ENCODE results near the gene PAQR7. TPM values are rescaled to one million over a fixed set of nuclear protein-coding genes. Genes with fewer than 3 reads are reported as not detected.

The PAQR7 gene
- total RNA-seq, 1 experiment from 2014 or later: 3.2 TPM

- DNase-seq (ENCODE audit: low read depth): no peak
Measured at GRCh38 chr1:25902462-25902861, 27.0 kb upstream of the PAQR7 start.

GRCh38 chr1:25900219-25900618 is 24.7 kb upstream of the PAQR7 start:
- DNase-seq (ENCODE audit: low read depth): no peak

GRCh38 chr1:25899792-25900191 is 24.3 kb upstream of the PAQR7 start:
- no peak for DNase-seq (ENCODE audit: low read depth)

DNA sequence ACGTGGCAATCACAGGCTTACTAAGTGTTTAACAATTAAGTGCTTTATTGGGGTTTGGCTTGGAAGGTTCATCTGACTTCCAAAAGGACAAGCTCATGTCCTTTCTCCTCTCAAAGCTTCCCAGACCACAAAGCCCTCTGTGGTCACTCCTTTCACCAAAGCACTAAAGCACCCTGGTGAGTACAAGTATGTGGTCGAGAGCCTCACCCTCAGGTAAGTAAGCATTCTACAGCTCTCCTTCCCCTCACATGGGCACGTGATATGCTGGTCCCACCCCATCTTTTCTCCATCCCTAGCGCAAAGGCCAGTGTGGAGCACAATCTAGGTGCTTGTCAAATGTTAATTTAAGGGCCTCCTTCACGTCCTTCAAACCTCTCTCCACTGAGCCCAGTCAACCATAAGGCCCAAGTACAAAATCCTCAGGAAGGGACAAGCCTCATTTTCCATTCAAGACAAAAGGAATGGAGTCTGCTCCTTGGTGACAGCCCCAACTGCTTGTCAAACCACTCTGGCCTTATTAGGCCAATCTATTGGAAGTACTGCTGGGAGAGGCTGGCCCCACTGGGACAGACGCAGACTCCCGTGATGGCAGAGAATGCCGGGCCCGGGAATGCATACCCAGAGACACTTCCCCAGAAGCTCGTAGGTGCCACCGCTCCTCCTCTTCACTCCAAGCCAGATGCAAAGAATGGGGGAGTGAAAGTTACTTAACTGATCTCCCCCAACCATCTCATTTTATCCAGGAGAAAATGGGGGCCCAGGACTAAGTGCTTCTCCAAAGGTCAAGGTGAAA is 22.9 kb upstream of the PAQR7 start:
- DNase-seq (ENCODE audit: low read depth): no peak

- no peak for DNase-seq (ENCODE audit: low read depth)
Measured at GRCh38 chr1:25897754-25898153, 22.2 kb upstream of the PAQR7 start.

- peak; percentile 42 for DNase-seq (ENCODE audit: low read depth)
Measured at GRCh38 chr1:25896266-25896665, 20.8 kb upstream of the PAQR7 start.

- DNase-seq (ENCODE audit: low read depth): peak; percentile 83
Measured at GRCh38 chr1:25895365-25895990, 20.0 kb upstream of the PAQR7 start.

- no peak for DNase-seq (ENCODE audit: low read depth)
Measured at GRCh38 chr1:25893116-25893515, 17.6 kb upstream of the PAQR7 start.

DNA sequence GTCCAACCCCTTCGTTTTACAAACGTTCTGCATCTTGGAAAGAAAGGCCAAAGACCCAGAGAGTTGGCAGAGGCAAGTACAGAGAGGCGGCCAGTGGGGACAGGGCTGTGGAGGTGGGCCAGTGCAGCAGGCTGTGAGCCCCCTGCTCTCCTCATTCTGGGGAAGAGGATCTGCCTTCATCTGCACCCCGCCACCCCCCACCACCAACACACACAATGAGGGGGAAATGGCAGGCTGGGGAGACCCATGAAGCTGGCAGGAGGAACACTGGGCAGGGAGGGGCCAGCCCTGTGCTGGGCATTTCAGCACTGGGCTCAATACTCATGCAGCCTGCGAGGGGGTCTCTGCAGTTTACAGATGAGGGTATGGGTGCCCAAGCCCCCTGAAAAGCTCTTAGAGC is 16.1 kb upstream of the PAQR7 start:
- DNase-seq (ENCODE audit: low read depth): no peak

DNA sequence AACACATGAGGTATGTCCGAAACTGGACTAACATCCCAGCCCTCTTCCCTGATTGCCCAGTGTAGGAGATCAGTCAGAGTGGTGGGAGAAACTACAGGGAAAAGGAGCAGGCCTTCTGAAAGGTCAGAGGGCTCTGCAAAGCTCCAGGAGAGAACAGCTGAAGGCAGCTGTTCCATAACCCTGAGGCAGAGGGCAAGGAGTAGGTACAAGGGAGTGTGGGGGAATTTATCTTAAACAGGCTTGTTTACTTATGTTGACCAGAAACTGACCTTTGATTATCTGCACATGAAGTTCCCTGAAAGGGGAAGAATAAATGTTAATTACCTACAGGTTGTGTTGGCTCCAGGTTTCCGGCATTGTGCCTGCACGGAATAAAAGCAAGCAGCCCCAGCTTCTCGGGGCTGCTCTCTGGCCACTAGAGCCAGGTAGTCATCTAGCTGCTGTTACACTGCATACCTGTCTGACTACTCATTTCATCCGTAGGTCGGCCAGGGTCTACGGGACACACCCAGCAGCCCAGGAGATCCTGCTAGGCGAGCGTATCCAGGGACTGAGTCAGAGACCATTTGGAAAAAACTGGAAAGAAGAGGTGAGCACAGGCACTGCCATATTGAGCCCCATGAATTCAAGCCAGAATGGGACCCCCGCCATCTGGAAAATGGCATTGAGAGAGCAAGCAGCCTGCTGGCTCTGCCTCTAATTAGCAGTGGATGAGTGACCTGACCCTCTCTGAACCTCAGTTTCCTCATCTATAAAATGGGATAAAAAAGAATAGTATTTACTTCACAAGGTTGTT is 14.9 kb upstream of the PAQR7 start:
- DNase-seq (ENCODE audit: low read depth): no peak

DNA sequence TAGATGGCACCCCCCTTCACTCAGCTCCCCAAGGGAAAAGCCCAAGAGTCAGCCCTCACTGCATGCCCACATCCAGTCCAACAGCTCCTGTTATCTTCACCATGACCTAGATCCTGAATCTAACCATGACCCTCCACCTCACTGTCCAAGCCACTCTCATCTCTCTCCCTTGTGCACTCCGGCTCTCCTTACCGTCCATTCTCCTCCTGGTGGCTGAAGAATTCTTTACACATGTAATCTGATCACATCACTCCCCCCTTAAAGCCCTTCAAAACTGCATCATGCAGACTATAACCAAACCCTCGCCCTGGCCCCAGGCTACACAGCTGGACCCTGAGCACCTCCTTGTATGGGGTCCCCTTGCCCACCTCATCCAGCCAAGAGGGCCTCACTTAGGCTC is 14.0 kb upstream of the PAQR7 start:
- DNase-seq (ENCODE audit: low read depth): no peak

DNA sequence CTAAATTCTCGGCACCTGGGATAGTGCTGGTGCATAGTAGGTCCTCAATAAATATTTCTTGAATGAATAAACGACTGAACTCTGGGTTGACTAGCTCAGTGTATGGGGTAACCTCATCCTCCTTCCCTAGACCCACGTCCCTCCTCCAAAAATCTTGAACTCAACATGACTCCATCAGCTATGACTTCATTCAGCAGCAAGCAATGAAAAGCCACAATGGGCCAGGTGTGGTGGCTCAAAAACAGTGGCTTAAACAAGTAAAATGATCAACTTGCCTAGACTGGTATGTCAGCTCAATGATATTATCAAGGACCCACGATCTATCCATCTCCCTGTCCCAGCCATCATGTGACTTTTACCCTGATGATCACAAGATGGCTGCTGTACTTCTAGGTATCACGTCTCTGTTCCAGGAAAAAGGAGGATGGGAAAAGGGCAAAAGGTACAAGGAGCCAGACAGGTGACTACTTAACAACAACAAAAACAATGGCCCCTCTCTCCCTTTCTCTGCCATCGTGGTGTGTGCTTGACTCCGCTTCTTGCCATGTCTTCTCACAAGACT is 13.0 kb upstream of the PAQR7 start:
- DNase-seq (ENCODE audit: low read depth): no peak

GRCh38 chr1:25885602-25886001 is 10.1 kb upstream of the PAQR7 start:
- no peak for DNase-seq (ENCODE audit: low read depth)

- no peak for DNase-seq (ENCODE audit: low read depth)
Measured at GRCh38 chr1:25881266-25881665, 5.8 kb upstream of the PAQR7 start.

DNA sequence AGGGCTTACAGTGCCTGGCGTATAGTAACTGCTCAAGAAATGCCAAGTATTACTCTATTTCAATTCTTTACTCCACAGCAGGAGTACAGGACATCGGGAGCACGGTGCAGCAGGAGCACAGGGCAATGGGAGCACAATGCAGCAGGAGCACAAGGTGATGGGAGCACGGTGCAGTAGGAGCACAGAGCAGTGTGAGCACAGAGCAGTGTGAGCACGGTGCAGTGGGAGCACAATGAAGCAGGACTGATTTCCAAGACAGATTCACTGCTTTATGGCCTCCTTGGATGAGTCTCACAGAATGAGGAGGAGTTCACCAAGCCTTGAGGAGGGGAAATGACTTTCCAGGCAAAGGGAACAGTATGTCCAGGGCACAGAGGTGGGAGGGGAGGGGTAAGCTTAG is 5.0 kb upstream of the PAQR7 start:
- no peak for DNase-seq (ENCODE audit: low read depth)

DNA sequence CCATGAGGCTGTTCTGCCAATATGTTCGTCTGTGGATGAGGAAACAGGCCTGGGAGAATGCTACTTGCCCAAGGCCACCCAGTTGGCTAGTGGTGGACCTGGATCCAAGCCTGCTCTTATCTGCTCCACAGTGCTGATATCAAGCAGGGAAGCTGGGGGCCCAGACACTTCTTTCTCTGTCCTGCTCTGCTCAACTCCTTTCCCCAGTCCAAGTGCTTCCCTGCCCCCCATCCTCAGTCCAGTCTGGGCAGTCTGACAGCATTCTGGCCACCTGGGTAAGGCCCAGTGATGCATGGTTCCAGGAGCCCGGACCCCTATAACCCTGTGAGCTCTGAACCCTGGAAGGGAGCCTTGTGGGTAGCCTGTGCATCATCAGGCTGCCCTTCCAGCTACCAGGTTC is 4.2 kb upstream of the PAQR7 start:
- no peak for DNase-seq (ENCODE audit: low read depth)

- DNase-seq (ENCODE audit: low read depth): no peak
Measured at GRCh38 chr1:25878690-25879089, 3.2 kb upstream of the PAQR7 start.

DNA sequence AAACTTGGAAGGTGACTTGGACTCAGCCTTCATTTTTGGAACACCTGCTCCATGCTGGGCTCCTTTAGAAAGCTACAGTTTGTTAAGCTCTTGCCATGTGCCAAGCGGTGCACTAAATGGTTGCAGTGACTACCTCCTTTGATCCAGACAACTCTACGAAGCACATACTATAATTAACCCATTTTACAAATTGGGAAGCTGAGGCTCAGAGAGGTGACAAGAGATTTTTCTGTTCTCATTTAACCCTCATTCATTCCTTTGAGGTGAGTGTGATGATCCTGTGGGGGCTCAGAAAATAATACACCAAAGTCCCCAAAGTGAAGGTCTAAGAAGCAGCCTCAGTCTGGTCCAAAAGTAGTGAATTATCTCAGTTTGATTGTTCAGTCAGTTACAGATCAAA is 1.6 kb upstream of the PAQR7 start:
- no peak for DNase-seq (ENCODE audit: low read depth)

GRCh38 chr1:25876693-25877077 is 1.2 kb upstream of the PAQR7 start:
- no peak for DNase-seq (ENCODE audit: low read depth)

DNA sequence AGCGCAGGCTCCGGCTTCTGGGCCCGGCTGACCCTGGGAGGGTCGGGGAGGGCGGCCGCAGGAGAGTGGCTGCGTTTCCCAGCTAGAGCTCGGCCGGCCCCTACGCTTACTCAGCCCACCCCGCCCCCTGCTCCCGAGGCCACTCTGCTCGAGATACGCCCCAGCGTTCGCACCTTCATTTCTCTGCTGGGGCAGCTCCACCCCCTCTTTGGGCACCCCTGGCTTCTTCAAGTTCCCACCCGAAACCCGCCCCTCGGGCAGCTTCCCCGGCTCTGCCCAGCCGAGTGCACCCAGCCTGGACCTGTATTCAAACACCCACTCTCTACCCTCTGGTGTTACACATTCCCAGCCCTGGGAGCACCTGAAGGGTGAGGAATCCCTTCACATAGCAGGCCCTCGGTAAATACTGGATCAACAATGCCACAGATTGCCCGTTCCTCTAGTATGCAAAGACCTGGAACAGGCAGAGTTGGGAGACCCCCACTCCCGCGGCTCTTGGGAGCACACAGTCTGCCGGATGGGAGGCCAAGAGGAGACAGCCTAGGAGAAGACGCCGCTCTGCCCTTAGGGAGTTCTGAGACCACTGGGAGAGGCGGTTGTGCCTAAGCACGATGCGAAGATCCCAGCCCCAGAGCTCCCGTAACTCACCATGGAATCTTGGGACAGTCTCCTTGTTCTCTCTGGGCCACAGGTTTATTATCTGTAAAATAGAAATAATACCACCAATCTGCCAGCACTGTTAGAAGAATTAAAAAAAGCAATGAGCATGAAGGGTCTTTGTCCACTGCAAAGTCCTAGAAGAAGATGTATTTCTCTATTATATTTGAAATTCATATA is 566 bp upstream of the PAQR7 start:
- no peak for DNase-seq (ENCODE audit: low read depth)

DNA sequence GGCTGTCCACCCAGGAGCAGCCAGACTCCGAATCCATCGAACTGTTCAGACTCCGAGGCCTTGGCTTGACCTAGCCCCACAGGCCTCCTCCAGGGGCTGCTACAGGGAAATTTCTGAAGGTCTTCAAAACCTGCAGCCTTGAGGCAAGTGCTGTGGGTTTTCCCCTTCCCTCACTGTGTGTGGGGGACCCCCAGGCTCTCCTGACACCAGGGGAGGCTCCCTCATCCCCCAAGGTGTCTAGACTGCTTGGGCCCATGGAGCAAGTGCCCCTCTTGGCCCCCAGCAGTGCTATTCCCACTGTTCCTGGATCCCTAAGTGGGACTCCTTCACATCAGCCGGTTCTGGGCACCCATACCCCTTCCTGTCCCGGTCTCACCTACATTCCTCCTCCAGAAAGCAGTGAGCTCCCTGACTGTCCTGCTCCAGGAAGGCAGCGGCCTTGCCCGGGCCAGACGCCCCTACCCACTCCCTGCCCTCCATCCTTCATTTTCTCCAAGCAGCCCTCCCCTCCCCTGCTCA is 814 bp downstream of the PAQR7 start:
- no peak for DNase-seq (ENCODE audit: low read depth)
